GM18502 (cell line): ENCODE data around the gene MAPK9.

Source experiments
- ATAC-seq: cut with Tn5 transposase; IDR thresholded peaks from one replicate; pipeline ENCODE4 v1.9.1; 2021; ENCODE audit warnings: mild to moderate bottlenecking; ENCODE audit not compliant: unreplicated experiment, poor library complexity

Gene MAPK9

GRCh38 chr5:180291943-180292831 lies at the start of gene MAPK9:
TSS of gene MAPK9 (minus strand) at chr5:180292083. CDS start at chr5:180280561, 11,522 bp downstream.
- ATAC-seq = peak; percentile 84

DNA sequence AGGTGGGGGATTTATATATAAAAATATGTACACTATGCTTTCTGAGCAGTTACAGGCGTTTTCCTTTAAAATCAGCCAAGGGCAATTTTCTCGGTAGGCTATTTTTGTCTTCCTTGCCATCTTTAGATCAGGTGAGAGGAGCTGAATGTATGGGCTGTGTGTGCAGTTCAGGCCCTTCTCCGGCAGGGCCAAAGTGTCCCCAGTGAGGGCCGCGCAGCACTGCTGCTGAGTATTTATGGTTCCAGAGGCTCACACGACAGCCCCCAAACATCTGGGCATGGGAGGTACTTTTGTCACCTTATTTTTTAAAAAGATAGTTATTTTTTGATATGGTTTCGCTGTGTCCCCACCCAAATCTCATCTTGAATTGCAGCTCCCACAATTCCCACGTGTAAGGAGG lies 49.7 kb upstream of the MAPK9 start:
- no peak for ATAC-seq

DNA sequence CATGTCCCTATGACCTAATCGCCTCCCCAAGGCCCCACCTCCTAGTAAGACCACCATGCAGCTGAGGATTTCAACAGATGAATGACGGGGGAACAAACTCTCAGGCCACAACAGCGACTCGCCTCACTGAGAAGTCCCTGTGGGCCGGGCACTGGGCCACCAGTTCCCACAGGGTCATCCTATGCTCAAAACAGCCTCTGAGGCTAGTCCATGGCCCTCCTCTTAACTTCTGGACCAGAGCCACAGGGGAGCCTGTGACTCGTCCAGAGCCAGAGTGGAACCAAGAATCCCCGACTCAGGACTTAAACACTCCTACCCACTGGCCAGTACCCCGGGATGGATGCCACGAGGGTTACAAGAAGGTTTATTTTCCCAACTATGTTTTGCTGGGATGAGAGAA lies 49.0 kb upstream of the MAPK9 start:
- ATAC-seq = no peak

- no peak for ATAC-seq
These were observed 47.8 kb upstream of the MAPK9 start for GRCh38 chr5:180339583-180340183.

GRCh38 chr5:180338001-180338707 lies 46.3 kb upstream of the MAPK9 start:
- ATAC-seq = no peak

GRCh38 chr5:180336234-180337020 lies 44.5 kb upstream of the MAPK9 start:
- ATAC-seq = no peak

DNA sequence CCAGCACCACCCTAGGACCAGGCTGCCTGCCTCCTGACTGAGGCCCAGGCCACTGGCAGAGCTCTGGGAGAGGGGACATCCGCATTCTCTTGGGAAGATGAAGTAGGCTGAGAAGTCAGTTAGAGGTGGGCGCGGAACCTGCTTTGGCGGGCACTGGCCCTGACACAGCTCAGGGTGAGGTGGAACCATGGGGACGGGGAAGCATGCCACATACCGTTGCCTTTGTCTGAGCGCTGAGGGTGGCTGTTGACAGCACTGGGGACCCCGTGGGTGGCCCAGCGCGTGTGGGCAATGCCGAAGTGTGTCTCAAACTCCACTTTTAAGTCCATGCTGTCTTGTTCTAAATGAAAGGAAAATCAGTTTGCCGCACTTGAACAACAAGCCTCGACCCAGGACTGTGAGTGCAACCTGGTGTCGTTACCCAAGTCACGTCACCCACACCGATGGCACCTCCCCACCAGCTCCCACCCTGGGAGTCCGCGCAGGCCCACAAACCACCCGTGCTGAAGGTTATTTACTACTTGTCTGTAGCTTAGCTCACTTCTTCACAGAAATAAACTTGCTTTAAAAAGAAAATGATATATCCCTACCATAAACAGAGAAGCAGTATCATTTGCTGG lies 43.8 kb upstream of the MAPK9 start:
- ATAC-seq = no peak

- no peak for ATAC-seq
These were observed 43.1 kb upstream of the MAPK9 start for GRCh38 chr5:180334751-180335613.

DNA sequence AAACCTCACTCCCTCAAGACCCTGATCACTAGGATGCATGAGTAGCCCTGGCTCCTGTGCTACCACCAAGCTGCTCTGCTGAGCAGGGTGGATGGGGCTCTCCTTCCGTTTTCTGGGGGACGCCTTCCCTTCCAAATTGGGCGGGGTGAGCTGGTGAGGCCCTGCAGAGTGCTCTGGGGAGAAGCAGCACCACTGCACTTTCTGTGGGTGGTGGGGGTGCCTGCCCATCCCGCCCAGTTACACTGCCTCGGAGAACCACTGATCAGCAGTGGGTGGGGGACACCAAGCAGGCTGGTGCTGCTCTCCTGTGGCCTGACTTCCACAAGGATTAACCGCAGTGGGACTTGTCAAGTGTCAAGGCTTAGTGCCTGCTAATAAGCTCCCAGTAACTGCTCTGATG lies 42.3 kb upstream of the MAPK9 start:
- no peak for ATAC-seq

- ATAC-seq = no peak
These were observed 41.8 kb upstream of the MAPK9 start for GRCh38 chr5:180333661-180334060.

- no peak for ATAC-seq
These were observed 41.0 kb upstream of the MAPK9 start for GRCh38 chr5:180332861-180333260.

- no peak for ATAC-seq
These were observed 40.2 kb upstream of the MAPK9 start for GRCh38 chr5:180332051-180332517.

- ATAC-seq = no peak
These were observed 39.7 kb upstream of the MAPK9 start for GRCh38 chr5:180331647-180331950.

DNA sequence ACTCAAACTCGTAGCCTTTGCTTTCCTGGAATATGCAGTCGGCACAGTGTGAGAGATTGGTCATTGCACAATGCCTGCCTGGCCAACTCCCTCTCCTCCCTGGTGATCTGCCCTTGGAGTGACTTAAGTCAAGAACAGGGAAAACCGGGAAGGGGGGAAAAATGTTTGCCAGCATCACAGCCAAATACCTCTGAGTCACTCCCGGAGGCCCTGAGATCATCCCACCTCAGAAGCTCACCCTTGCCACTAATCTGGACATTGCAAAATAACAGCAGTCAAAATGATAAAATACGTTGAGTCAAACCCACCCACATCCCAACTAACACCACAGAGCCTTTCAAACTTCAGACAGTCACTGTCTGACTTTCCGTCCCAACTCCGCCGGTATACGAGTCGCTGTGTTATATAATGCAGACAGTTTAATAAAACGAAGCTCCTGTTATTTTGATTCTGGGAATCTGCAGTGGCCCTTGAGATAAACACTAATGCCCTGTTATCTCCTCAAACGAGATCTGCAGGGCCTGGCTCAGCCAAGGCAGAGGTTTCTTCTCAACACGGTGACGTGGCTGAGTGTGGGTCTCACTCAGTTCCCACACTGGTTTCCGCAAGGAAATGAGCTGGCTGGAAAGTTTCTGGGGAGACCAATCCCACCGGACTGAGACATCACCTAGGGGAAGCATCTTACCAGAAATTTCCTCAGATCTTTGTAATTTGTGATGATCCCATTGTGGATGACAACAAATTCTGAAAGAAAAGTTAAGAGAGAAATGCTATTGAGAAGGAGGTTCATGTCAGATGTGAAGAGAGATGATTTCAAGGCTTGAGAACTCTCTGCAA lies 39.1 kb upstream of the MAPK9 start:
- no peak for ATAC-seq

GRCh38 chr5:180330270-180330648 lies 38.4 kb upstream of the MAPK9 start:
- no peak for ATAC-seq

DNA sequence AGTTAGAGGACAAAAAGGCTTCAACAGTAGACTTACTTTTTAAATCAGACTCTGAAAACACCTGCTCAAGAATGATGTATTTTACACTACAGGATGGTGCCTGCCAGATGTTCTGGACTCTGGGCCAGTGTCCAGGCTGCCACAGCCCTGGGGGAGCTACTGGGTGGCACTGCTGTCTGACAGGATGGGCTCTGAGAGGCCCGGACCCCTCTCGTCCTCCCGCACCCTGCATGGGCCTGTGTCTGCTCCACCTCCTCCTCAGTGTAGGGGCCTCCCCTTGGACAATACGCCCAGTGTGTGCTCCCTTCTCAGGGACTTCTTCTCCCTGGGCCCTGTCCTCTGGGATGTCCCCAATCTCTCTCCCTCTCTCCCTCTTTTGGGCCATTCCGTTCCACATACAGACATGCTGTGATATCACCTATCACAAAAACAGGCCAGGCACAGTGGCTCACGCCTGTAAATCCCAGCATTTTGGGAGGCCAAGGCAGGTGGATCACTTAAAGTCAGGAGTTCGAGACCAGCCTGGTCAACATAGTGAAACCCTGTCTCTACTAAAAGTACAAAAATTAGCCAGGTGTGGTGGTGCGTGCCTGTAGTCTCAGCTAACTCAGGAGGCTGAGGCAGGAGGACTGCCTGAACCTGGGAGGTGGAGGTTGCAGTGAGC lies 37.9 kb upstream of the MAPK9 start:
- no peak for ATAC-seq

DNA sequence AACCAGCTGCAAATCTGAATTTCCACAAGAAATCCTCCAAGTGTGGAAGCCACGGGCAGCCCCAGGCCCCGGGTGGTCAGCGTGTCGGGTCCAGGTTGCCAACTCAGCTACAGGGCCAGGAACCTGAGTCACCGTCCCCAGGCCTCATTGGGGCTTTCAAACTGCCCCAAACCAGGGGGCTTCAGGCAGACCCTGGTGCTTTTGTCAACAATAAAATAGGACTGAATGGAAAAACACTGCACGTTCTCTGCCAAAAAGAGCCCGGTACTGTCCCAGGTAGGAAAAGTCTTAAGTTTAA lies 37.2 kb upstream of the MAPK9 start:
- no peak for ATAC-seq
